ENCODE measurements around the gene SLC48A1. TPM values are rescaled to one million over a fixed set of nuclear protein-coding genes. Genes with fewer than 3 reads are reported as not detected.

SLC48A1 gene
- total and polyA plus RNA-seq, 8 donors, result 2.3 to 29.0 (median 13.7) TPM

GRCh38 chr12:47823422-47824086, 50.5 kb downstream of the SLC48A1 start:
- Histone ChIP-seq H3K9me3 (no peaks in the 10 kb centered on the region), H3K36me3 (no peaks in the 10 kb centered on the region), H3K27me3 (no peaks in the 10 kb centered on the region), H3K4me1 (peaks cover 72 to 90% (median 82%) of the 10 kb centered on the region in 4 donors), H3K4me3 (no peak overlapping the region), H3K27ac (peak overlapping the region in 4 of 5 donors; percentile 97 to 99 (median 98))
- intact Hi-C loops (cut with DNase I; ENCODE audit: low total_unique reads), result no loop called here
- DNase-seq, result no peak
- TF ChIP-seq POLR2A (IDR thresholded peaks at IDR 0.05) (no peak), POLR2AphosphoS5 (IDR thresholded peaks at IDR 0.05) (no peak), EP300 (IDR thresholded peaks at IDR 0.05) (no peak)
- TF ChIP-seq, protein P1, sequence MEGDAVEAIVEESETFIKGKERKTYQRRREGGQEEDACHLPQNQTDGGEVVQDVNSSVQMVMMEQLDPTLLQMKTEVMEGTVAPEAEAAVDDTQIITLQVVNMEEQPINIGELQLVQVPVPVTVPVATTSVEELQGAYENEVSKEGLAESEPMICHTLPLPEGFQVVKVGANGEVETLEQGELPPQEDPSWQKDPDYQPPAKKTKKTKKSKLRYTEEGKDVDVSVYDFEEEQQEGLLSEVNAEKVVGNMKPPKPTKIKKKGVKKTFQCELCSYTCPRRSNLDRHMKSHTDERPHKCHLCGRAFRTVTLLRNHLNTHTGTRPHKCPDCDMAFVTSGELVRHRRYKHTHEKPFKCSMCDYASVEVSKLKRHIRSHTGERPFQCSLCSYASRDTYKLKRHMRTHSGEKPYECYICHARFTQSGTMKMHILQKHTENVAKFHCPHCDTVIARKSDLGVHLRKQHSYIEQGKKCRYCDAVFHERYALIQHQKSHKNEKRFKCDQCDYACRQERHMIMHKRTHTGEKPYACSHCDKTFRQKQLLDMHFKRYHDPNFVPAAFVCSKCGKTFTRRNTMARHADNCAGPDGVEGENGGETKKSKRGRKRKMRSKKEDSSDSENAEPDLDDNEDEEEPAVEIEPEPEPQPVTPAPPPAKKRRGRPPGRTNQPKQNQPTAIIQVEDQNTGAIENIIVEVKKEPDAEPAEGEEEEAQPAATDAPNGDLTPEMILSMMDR (IDR thresholded peaks at IDR 0.05), result no peak
- 89 to 95% (median 92%) methylated on average over 5 of the region's 5 CpGs for WGBS, 5 donors

DNA sequence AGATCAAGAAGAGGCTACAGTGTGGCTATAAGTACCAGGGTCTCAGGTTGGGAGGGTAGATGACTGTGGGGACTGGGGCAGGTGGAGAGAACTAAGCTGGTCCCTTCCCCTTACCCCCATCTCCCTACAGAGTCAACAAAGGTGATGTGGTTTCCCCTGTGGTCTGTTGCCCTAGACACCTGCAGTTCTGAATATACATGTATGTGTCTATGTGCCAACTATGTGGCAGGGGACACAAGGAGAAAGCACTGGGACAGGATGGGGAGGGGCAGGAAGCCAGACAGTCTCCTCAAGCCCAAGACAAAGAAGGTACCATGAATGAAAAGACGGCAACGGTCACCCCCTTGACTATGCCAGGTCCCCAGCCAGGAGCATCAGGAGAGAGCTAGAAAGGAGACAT, 51.2 kb downstream of the SLC48A1 start:
- Histone ChIP-seq H3K27ac (peak overlapping the region; percentile 0 to 99 (median 98)), H3K36me3 (no peaks in the 10 kb centered on the region), H3K4me1 (peaks cover 76 to 90% (median 84%) of the 10 kb centered on the region in 4 donors), H3K9me3 (no peaks in the 10 kb centered on the region), H3K27me3 (no peaks in the 10 kb centered on the region), H3K4me3 (no peak overlapping the region)
- TF ChIP-seq POLR2AphosphoS5 (IDR thresholded peaks at IDR 0.05) (no peak), EP300 (IDR thresholded peaks at IDR 0.05) (no peak)
- no peak for DNase-seq
- intact Hi-C loops (cut with DNase I; ENCODE audit: low total_unique reads), result no loop called here
- 58 to 92% (median 84%) methylated on average over 2 of the region's 2 CpGs for WGBS, 5 donors

DNA sequence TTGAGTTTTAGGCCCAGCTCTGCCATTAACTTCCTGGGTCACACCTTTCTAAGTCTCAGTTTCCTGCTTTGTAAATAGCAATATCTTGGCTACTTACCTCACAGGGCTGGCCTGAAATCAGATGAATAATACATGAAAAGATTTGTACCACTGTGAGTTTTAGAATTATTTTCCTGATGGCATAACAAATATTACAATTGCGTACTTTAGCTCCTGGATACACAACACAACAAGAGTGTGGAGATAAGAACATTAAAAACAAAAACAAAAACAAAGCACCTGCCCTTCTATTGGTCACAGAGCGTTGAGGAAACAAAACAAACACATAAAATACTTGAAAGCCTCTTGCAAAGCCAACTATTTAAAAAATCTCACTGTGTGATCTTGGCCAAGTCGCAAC, 51.6 kb downstream of the SLC48A1 start:
- Histone ChIP-seq H3K9me3 (no peaks in the 10 kb centered on the region), H3K36me3 (no peaks in the 10 kb centered on the region), H3K4me3 (no peak overlapping the region), H3K27ac (peak overlapping the region; percentile 0 to 99 (median 98)), H3K27me3 (no peaks in the 10 kb centered on the region), H3K4me1 (peaks cover 80 to 95% (median 89%) of the 10 kb centered on the region in 4 donors)
- WGBS, 5 donors, result 49 to 72% (median 67%) methylated on average over 3 of the region's 3 CpGs
- no peak for DNase-seq
- TF ChIP-seq POLR2A (IDR thresholded peaks at IDR 0.05) (no peak), POLR2AphosphoS5 (IDR thresholded peaks at IDR 0.05) (no peak), EP300 (IDR thresholded peaks at IDR 0.05) (no peak)
- TF ChIP-seq, protein P1 (IDR thresholded peaks at IDR 0.05), result no peak
- intact Hi-C loops (cut with DNase I; ENCODE audit: low total_unique reads), result no loop called here

DNA sequence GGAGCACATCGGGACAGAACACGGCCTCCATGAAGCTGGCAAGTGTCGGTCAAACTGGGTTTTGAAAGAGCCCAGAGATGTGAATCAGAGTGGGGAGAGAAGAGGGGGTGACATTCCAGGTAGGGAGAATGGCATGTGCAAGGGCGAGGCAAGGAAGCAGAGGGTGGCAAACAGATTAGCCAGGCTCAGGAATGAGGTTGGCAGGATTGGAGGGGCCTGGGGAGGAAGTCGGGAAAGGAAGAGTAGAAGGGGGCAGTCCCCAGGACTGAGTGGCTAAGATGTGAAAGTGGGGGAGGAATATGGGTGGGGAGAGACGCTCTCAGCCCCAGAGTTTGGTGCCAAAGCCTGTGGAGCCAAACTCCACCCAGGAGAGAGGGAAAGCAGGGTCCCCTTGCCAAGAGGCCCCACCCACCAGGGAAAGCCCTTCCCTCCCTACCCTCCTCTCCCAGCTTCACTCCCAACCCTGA, 52.2 kb downstream of the SLC48A1 start:
- Histone ChIP-seq H3K4me1 (peaks cover 82 to 95% (median 89%) of the 10 kb centered on the region in 4 donors), H3K36me3 (no peaks in the 10 kb centered on the region), H3K27me3 (no peaks in the 10 kb centered on the region), H3K27ac (peak overlapping the region in 4 of 5 donors; percentile 97 to 99 (median 98)), H3K4me3 (no peak overlapping the region), H3K9me3 (no peaks in the 10 kb centered on the region)
- 27 to 39% (median 34%) methylated on average over 6 of the region's 6 CpGs for WGBS, 5 donors
- DNase-seq, result peak; percentile 67 to 70
- intact Hi-C loops (cut with DNase I; ENCODE audit: low total_unique reads), result no loop called here
- TF ChIP-seq POLR2AphosphoS5 (IDR thresholded peaks at IDR 0.05), result peak in 2 of 3 donors; percentile 41 to 79
- TF ChIP-seq, protein P1 (IDR thresholded peaks at IDR 0.05), result no peak
